HG03039 (cell line): ENCODE data around the gene PEPD.

ENCODE experiments used
- ATAC-seq: cut with Tn5 transposase; IDR thresholded peaks from one replicate; pipeline ENCODE4 v1.9.1; 2021; ENCODE audit warnings: mild to moderate bottlenecking, moderate library complexity; ENCODE audit not compliant: unreplicated experiment

PEPD gene

DNA sequence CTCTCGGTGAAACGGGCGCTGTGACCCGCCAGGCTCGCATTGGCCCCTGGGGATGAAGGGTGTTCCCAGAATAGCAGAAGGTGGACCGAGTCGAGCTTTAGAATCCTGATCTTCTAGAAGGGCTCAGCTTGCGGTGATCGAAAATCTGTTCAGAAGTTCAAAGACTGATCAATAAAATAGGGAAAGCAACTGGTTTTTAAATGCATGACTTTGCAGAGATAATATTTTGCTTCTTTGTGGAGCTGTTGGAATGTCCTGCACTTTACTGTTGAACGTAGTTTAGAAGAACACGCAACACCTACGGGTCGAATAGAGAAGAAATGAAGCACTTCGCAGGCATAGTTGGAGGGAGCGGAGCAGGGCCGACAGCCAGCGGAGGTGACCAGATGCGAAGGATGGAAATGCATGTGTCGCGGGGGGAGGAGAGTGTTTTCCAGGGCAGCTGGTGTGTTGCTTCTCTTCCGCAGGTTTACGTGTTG, 147.3 kb downstream of the PEPD start:
- no peak for ATAC-seq

DNA sequence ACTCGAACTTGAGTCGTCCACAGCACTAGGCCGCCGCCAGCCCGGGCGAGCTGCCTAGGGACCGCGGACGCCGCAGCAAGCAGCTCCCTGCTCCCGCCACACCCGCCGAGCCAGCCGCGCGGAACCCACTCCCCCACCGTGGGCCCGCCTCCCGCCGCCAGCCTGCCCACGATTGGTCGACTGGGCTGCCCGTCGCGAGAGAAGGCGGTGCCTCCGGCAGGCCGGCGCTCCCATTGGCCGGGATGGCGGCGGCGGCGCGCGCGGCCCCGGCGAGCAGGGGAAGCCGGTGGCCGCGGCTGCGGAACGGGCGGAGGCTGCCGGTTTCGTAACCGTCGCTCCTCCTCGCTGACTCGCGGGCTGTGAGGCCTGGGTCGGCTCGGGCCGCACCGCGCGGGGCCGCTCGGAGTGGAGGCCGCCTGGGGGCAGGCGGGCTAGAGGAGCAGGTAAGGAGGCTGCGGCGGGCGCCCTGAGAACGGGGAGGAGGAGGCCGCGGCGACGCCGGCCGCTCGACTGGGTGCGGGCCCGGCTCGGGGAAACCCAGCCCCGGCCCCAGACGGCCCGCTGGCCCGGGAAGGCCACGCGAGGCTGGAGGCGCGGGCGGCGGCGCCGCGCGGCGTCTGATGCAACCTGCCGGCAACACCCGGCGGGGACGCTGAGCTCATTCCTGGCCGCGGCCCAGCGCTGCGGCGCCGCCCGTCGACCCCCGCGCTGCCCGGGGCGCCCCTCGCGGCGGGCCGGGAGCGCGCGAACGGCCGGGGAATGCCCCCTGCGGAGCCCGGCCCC, 147.9 kb downstream of the PEPD start, which contains the start of gene CEBPG:
Gene CEBPG, plus strand, starts transcription at position 257 of the 783 bp plus-strand sequence. CDS start 5,531 bp downstream, outside the sequence.
- peak; percentile 89 for ATAC-seq

DNA sequence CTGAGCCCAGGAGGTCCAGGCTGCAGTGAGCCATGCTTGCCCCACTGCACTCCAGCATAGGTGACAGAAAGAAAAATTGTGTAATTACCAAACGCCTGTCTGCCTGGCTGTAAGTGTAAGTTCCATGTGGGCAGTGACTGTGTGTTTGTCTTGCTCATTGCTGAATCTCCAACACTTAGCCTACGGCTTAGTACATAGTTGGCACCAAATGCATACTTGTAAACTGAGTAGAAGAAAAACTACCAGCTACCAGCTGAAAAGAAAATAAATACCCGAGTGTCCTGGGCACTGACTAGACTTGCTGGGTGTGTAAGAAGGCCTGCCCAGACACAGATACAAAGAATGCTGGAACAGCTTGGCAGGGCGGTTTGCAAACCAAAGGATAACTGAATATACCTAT, 150.8 kb downstream of the PEPD start:
- ATAC-seq = no peak

DNA sequence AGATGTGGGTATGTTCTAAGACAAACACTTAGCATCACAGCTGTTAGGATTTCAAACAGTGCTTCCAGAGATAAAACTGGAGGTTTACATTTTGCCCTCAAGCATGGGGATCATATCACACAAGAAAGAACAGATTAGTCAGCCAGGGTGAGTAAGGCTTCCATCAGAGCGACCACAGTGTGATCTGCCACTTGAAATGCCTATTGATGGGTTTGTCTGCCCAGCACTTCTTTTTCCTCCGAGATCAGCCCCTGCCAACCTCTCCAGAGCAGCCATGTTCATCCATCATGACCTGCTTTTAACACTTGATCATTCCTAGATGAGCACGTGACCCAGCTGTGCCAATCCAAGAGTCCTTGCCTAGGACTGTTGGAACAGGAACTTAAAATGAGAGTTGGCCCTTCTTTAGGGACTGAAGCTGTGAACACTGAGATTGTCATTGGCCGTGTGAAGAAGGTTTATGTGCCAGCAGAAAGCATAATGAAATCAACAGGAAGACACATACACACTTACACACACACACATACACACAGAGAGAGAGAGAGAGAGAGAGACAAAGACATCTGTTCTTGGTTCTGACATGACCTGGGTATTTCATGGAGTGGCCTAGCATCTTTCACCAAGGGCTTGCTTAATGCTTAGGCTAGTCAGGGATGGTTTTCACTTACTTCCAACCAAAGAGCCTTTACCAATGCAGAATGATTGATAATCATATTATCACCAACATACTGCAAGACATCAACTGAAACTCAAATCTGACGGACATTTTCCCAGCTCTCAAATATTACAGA, 153.3 kb downstream of the PEPD start:
- no peak for ATAC-seq

DNA sequence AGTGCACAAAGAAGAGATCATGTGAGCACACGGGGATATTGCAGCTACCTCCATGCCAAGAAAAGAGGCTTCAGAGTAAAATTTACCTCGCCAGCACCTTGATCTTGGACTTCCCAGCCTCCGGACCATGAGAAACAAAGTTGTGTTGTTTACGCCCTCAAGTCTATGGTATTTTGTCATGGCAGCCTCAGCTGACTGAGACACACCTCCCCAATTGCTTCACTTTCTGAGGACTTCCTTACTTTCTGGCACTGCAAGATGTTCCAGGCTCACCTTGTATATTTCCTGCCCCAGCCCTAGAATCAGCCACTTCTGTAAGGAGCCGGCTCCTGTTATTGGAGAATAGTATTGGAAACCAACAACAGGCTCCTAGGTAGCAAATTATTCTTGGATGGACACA, 154.7 kb downstream of the PEPD start:
- no peak for ATAC-seq

GRCh38 chr19:33366127-33366526, 155.5 kb downstream of the PEPD start:
- no peak for ATAC-seq

GRCh38 chr19:33365691-33366090, 155.9 kb downstream of the PEPD start:
- no peak for ATAC-seq

GRCh38 chr19:33363476-33363875, 158.1 kb downstream of the PEPD start:
- ATAC-seq = no peak

- no peak for ATAC-seq
Observed at GRCh38 chr19:33362508-33363228, 158.9 kb downstream of the PEPD start.

- ATAC-seq = no peak
Observed at GRCh38 chr19:33359581-33359980, 162.0 kb downstream of the PEPD start.

- ATAC-seq = no peak
Observed at GRCh38 chr19:33358408-33358807, 163.2 kb downstream of the PEPD start.

DNA sequence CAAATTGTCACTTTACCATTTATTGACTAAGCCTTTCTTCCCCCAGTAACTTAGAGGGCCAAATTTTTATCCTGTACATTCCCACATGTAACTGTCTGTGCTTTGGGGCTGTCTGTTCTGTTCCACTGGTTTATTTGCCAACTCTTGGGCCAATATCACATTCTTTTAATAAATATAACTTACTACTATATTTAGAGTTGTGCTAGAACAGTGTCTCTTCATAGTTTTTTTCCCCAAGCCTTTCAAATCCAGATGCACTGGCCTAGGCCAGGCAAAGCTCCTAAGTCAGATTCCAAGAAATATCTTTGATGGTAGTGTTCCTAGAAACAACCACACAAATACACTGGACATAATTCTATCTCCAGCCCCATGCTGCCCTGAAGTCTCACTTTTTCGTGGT, 164.0 kb downstream of the PEPD start:
- no peak for ATAC-seq

DNA sequence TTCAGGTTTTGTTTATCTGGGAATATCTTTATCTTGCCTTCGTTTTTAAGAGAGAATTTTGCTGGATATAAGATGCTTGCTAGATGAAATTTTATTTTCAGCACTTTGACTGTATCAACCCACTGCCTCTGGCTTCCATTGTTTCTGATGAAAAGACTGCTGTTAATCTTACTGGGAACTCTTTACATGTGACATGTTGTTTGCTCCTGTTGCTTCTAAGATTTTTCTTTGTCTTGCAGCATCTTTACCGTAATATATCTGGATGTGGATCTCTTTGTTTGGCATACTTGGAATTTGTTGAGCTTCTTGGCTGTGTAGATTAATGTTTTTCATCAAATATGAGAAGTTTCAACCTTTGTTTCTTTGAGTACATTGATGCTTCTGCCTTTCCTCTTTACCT, 166.1 kb downstream of the PEPD start:
- no peak for ATAC-seq

DNA sequence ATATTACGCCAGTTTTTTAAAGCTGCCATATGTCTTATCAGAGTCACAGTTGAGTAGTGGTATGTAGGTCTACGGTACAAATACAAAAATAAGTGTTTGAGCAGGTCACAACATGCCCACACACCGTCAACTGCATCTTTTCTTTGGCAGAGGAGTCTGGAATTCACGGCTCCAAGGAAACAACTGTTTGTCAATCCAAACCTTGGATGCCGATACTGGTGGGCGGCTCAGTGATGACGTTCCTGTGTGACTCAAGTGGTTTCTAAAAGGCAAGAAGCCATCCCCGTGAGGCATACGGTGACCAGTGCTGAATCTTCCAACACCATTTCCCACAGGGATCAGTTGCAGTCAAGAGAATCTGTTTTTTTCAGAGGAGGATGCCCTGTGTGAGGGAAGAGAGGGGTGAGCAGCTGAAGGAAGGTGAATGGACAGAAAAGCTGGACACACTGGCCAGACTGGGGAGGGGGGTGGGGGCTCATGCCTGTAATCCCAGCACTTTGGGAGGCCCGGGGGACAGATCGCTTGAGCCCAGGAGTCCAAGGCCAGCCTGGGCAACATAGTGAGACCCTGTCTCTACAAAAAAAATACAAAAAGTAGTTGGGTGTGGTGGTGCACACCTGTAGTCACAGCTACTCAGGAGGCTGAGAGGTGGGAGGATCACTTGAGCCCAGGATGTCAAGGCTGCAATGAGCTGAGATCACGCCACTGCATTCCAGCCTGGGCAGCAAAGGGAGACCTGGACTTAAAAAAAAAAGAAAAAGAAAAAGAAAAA, 170.9 kb downstream of the PEPD start:
- no peak for ATAC-seq

DNA sequence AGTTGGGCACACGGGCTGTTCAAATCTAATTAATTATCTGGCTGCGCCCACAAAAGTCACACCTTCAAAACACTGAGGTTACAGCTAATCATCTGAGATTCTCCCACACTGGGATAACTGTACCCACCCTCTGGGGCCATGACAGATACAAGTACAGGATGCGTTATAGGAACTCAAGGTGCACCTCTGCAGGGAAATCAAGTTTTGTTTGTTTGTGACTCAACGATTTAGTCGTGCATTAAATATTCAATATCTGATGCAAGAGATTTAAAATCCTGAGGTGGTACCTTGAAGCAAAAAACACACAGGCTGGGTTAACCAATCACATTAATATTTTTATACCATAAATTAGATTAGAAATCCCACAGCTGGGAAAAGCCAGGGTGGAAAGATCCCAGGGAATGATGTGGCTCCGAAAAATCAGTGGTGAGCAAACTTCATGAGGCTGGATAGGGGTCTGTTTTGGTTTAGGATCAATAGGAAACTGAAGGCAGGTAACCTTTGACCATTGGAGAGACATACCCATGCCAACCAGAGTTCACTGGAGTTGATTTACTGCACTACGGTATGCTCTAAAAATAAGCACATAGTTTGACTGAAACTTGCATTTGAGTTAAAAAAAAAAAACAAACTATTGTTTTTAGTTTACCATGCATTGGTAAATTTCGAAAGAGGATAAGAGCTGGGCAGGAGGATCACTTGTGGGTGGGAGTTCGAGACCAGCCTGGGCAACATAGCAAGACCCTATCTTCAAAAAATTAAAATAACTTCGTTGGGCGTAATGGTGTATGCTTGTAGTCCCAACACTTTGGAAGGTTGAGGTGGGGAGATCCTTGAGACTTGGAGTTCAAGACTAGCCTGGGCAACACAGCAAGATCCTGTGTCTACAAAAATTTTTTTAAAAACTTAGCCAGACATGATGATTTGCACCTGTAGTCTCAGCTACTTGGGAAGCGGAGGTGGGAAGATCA, 172.0 kb downstream of the PEPD start:
- ATAC-seq = no peak

DNA sequence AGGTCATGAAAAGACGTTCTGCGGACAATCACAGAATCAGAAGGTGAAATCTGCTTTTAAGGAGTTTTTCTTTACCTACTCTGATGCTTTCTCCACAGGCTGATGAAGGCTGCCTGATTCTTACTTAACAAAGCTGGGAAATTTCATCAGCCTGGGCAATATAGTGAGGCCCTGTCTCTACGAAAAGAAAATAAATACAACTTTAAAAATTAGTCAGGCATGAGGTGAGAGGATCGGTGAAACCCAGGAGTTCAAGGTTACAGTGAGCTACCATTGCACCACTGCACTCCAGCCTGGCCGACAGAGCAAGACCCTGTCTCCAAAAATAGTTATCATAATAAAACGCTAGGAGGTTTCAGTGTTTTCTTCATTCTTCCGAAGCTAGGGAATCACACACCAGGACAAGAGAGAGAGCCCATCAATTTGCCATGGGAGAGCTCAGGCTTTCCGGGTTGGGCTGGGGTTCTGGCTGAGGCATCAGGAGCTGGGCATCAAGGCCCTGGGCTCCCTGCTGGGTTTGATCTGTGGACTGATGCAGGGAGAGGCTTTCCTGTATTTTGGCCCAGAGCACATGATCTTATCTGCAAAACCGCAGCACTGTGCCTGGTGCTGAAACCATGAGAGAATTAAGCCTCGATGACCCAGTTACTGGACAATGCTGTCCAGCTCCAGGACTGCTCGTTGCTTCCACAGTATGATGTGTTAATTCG, 173.1 kb downstream of the PEPD start:
- no peak for ATAC-seq

GRCh38 chr19:33347300-33347699, 174.3 kb downstream of the PEPD start:
- ATAC-seq = no peak

DNA sequence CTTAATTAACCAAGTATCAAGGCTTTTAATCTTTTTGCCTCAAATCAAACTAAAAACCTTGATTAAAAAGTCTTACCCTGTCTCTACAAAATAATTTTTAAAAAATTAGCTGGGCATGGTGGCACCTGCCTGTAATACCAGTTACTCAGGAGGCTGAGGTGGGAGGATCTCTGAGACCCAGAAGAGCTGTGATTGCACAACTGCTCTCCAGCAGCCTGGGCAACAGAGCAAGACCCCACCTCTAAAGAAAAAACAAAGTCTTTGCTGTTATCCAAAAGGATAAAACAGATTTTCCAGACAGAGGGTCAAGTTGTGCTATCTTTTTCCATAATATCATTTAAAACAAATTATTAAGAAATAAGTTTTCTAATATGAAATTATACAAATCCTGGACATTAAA, 174.9 kb downstream of the PEPD start:
- no peak for ATAC-seq

DNA sequence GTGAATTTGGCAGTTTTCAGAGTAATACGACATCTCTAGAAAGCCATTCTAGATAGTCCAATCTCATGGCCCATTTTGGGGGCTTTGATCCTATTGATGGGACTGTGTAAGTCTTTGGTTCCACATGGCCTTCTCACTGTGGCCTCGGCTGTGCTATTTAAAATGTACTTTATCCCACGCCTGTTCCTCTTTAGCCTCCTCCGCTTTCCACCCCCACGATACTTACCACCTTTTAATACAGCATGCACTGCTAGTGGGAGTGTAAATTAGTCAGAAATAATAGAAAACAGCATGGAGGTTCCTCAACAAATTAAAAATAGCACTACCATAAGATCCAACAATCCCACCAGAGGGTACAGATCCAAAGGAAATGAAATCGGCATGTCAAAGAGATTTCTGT, 176.4 kb downstream of the PEPD start:
- no peak for ATAC-seq
